Upper lobe of right lung (tissue), 1 donor: ENCODE measurements around the gene CREBRF. TPM values are rescaled to one million over a fixed set of nuclear protein-coding genes. Genes with fewer than 3 reads are reported as not detected.
"Not testable (repeated sequence)": the region's sequence is repeated elsewhere in the genome, so short reads cannot be mapped to it uniquely, and the experiment has no call there.

Experiments
- ATAC-seq: fragments of 200-7000 bp; cut with Tn5 transposase; one replicate; pipeline ENCODE4 v1.9.1; 2020; ENCODE audit warnings: mild to moderate bottlenecking, moderate library complexity
- DNase-seq: peaks from one replicate; pipeline ENCODE4 v3.0.0-alpha.2; 2020
- H3K27ac ChIP-seq: fragments of 200-600 bp; one replicate; pipeline ENCODE4 v1.8.0; 2022
- H3K27me3 ChIP-seq: fragments of 200-600 bp; one replicate; pipeline ENCODE4 v1.8.0; 2022; ENCODE audit warnings: mild to moderate bottlenecking
- H3K36me3 ChIP-seq: fragments of 200-600 bp; one replicate; pipeline ENCODE4 v1.8.0; 2022
- H3K4me1 ChIP-seq: fragments of 200-600 bp; one replicate; pipeline ENCODE4 v1.8.0; 2022
- H3K4me3 ChIP-seq: fragments of 200-600 bp; one replicate; pipeline ENCODE4 v1.8.0; 2022; ENCODE audit warnings: mild to moderate bottlenecking
- H3K9me3 ChIP-seq: fragments of 200-600 bp; one replicate; pipeline ENCODE4 v1.8.0; 2022
- CTCF ChIP-seq: fragments of 200-600 bp; IDR thresholded peaks from one replicate; pipeline ENCODE4 v1.8.0; 2022; ENCODE audit warnings: antibody characterized with exemption
- intact Hi-C: fragments of 100-400 bp; cut with DNase I; formaldehyde crosslinking; loops from one replicate; pipeline ENCODE4 v1.11.0; 2022
- total RNA-seq: library from RNA; stranded (reverse); fragmentation: NEBNext Ultra II Directional; extraction: Animal tissue kit (Norgen Biotek cat#: 25700); gene quantifications from one replicate; pipeline ENCODE4 v1.2.1, GENCODE V29; 2021
- donor health status: DM: no; HTN: yes; CAD: no; lungs with severe emphysema.

The CREBRF gene
- total RNA-seq, 1 donor from 2014 or later, result 47.4 TPM

- DNase-seq (no peak), ATAC-seq (no peak)
- H3K36me3 ChIP-seq, result no peaks in the 10 kb centered on the region
- intact Hi-C loops, result no loop called here
- H3K27me3 ChIP-seq, result no peaks in the 10 kb centered on the region
- no peak for TF ChIP-seq CTCF
- no peak overlapping the region for H3K4me3 ChIP-seq
- no peaks in the 10 kb centered on the region for H3K9me3 ChIP-seq
- H3K27ac ChIP-seq, result no peak overlapping the region
- H3K4me1 ChIP-seq, result peaks cover 12% of the 10 kb centered on the region
These were observed 19.1 kb downstream of the CREBRF start for GRCh38 chr5:173075137-173075843.

GRCh38 chr5:173075970-173076369 is 19.8 kb downstream of the CREBRF start:
- ATAC-seq, result no peak

GRCh38 chr5:173076471-173076870 is 20.3 kb downstream of the CREBRF start:
- H3K4me3 ChIP-seq, H3K9me3 ChIP-seq, H3K27me3 ChIP-seq, ATAC-seq, intact Hi-C loops, H3K27ac ChIP-seq, H3K36me3 ChIP-seq, DNase-seq: not testable (repeated sequence)
- peaks cover 12% of the 10 kb centered on the region for H3K4me1 ChIP-seq

More at GRCh38 chr5:173075970-173076369, 19.8 kb downstream of the CREBRF start:
- Histone ChIP-seq H3K36me3 (peaks cover 5% of the 10 kb centered on the region), H3K9me3 (no peaks in the 10 kb centered on the region), H3K27ac (no peak overlapping the region), H3K4me1 (peaks cover 12% of the 10 kb centered on the region), H3K27me3 (no peaks in the 10 kb centered on the region), H3K4me3 (no peak overlapping the region)
- intact Hi-C loops, result no loop called here
- DNase-seq, result no peak
- TF ChIP-seq CTCF, result no peak

GRCh38 chr5:173078878-173079277 is 22.7 kb downstream of the CREBRF start:
- ATAC-seq (no peak), DNase-seq (no peak)
- Histone ChIP-seq H3K4me3 (no peak overlapping the region), H3K27me3 (no peaks in the 10 kb centered on the region), H3K27ac (no peak overlapping the region), H3K9me3 (no peaks in the 10 kb centered on the region), H3K4me1 (peaks cover 9% of the 10 kb centered on the region), H3K36me3 (peaks cover 22% of the 10 kb centered on the region)
- no peak for TF ChIP-seq CTCF
- intact Hi-C loops, result no loop called here

GRCh38 chr5:173089581-173089980 is 33.4 kb downstream of the CREBRF start:
- no peaks in the 10 kb centered on the region for H3K27me3 ChIP-seq
- no peak for TF ChIP-seq CTCF
- DNase-seq (no peak), ATAC-seq (no peak)
- no peak overlapping the region for H3K27ac ChIP-seq
- no peaks in the 10 kb centered on the region for H3K9me3 ChIP-seq
- H3K36me3 ChIP-seq, result peaks cover 59% of the 10 kb centered on the region
- intact Hi-C loops, result no loop called here
- H3K4me3 ChIP-seq, result no peak overlapping the region
- peaks cover 20% of the 10 kb centered on the region for H3K4me1 ChIP-seq

GRCh38 chr5:173090639-173091038 is 34.5 kb downstream of the CREBRF start:
- Histone ChIP-seq H3K36me3 (peaks cover 51% of the 10 kb centered on the region), H3K4me1 (peaks cover 24% of the 10 kb centered on the region), H3K4me3 (no peak overlapping the region), H3K27ac (no peak overlapping the region), H3K9me3 (no peaks in the 10 kb centered on the region), H3K27me3 (no peaks in the 10 kb centered on the region)
- no peak for DNase-seq
- intact Hi-C loops, result no loop called here
- ATAC-seq, result no peak
- no peak for TF ChIP-seq CTCF
